Right atrium auricular region (tissue), 2 donors: ENCODE results near the gene APOL5. TPM values are rescaled to one million over a fixed set of nuclear protein-coding genes. Genes with fewer than 3 reads are reported as not detected.

Source experiments
- DNase-seq: peaks from one replicate; pipeline ENCODE4 v3.0.0-alpha.2; 2019; ENCODE audit warnings: low spot score
- H3K27ac ChIP-seq, 2 donors: fragments of 200-600 bp; sonication (generic); 1 replicate in 1 of 2; 2 replicates in 1 of 2; pipeline ENCODE4 v1.5.1; 2016 to 2019
- H3K27me3 ChIP-seq, 2 donors: fragments of 200-600 bp; sonication (generic); one replicate each; pipeline versions ENCODE4 v1.5.1 to v1.6.0; 2017 to 2019
- H3K36me3 ChIP-seq: fragments of 200-600 bp; sonication (generic); one replicate; pipeline ENCODE4 v1.5.1; 2016
- H3K4me1 ChIP-seq, 2 donors: fragments of 200-600 bp; sonication (generic); one replicate each; pipeline versions ENCODE4 v1.5.1 to v1.6.0; 2017 to 2019
- H3K4me3 ChIP-seq, 2 donors: fragments of 200-600 bp; sonication (generic); 1 replicate in 1 of 2; 2 replicates in 1 of 2; pipeline ENCODE4 v1.5.1; 2017 to 2019; ENCODE audit warnings: mild to moderate bottlenecking in 1 of 2, moderate library complexity in 1 of 2
- H3K9me3 ChIP-seq, 2 donors: fragments of 200-600 bp; sonication (generic); one replicate each; pipeline ENCODE4 v1.5.1; 2019
- total RNA-seq, 2 donors: library from RNA; depleted of rRNA; stranded (reverse); fragments of >200 nt; gene quantifications; one replicate each; pipeline ENCODE4 v1.1.0, GENCODE V29; 2016
- TF ChIP-seq, protein P1 (sequence below), 2 donors: fragments of 200-600 bp; sonication (generic); IDR thresholded peaks; one replicate each; pipeline ENCODE4 v1.5.1; 2019; ENCODE audit warnings: antibody characterized with exemption in 2 of 2

The APOL5 gene
- total RNA-seq, 2 donors from 2014 or later: 0.74 TPM; not detected in 1

DNA sequence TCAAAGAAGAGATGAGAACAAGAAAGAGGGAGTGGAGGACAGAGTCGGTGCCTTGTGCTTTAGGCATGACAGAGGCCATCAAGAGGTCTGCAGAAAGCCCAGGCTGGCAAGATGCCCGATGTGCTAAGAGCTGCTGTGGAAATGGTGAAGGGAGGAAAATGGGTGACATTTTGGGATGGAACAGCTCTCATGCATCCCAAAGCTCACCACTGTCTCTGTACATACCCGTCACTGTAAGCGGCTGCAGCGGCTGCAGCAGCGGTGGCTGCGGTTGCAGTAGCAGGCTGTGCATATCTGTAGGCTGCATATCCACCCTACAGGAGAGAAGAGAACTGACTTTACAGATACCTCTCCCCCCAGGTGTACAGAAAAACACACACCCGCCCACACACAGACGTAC, 28.6 kb downstream of the APOL5 start:
- no peak for DNase-seq
- H3K4me3 ChIP-seq: no peak overlapping the region
- H3K27ac ChIP-seq: no peak overlapping the region
- H3K4me1 ChIP-seq: peaks cover 0 to 30% of the 10 kb centered on the region in 2 donors
- H3K9me3 ChIP-seq: no peaks in the 10 kb centered on the region
- H3K36me3 ChIP-seq: peaks cover 8% of the 10 kb centered on the region
- no peaks in the 10 kb centered on the region for H3K27me3 ChIP-seq
- TF ChIP-seq, protein P1, sequence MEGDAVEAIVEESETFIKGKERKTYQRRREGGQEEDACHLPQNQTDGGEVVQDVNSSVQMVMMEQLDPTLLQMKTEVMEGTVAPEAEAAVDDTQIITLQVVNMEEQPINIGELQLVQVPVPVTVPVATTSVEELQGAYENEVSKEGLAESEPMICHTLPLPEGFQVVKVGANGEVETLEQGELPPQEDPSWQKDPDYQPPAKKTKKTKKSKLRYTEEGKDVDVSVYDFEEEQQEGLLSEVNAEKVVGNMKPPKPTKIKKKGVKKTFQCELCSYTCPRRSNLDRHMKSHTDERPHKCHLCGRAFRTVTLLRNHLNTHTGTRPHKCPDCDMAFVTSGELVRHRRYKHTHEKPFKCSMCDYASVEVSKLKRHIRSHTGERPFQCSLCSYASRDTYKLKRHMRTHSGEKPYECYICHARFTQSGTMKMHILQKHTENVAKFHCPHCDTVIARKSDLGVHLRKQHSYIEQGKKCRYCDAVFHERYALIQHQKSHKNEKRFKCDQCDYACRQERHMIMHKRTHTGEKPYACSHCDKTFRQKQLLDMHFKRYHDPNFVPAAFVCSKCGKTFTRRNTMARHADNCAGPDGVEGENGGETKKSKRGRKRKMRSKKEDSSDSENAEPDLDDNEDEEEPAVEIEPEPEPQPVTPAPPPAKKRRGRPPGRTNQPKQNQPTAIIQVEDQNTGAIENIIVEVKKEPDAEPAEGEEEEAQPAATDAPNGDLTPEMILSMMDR (IDR thresholded peaks at IDR 0.05): no peak

DNA sequence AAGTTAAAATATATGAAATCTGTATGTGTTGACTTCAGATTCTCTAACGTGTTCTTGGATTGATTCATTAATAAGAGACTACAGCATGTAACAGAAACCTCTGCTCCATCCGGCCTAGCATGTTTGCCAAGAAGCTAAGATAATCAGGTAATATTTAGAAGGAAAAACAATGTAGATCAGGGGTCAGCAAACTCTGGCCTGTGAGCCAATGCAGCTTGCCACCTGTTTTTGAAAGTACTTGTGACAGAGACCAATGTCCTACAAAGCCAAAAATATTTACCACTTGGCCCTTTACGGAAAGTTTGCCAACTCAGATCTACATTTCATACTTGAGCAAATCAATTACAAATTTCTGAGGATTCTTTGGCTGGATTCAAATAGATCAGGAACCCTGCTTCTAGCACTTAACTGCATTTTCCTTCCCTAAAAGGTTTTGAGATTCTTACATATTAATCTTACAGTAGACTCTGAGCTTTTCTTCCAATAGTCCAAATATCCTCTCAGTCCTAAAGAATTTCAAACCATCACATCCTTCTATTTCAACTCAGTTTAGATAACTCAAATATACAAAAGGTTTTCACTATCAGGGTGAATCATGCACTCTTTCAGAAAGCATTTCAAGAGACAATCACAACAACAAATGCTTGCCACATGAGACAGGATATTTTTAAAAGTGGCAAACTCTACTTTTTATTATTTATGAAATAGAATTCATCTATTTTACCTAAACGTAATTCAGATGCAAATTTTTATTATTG, 29.5 kb downstream of the APOL5 start:
- H3K27me3 ChIP-seq: no peaks in the 10 kb centered on the region
- H3K4me1 ChIP-seq: peaks cover 0 to 31% of the 10 kb centered on the region in 2 donors
- peaks cover 8% of the 10 kb centered on the region for H3K36me3 ChIP-seq
- no peak for DNase-seq
- no peak overlapping the region for H3K27ac ChIP-seq
- TF ChIP-seq, protein P1 (IDR thresholded peaks at IDR 0.05): no peak
- H3K9me3 ChIP-seq: no peaks in the 10 kb centered on the region
- H3K4me3 ChIP-seq: no peak overlapping the region

- no peaks in the 10 kb centered on the region for H3K9me3 ChIP-seq
- peaks cover 5% of the 10 kb centered on the region for H3K36me3 ChIP-seq
- no peak overlapping the region for H3K4me3 ChIP-seq
- no peak for DNase-seq
- peaks cover 0 to 31% of the 10 kb centered on the region in 2 donors for H3K4me1 ChIP-seq
- TF ChIP-seq, protein P1 (IDR thresholded peaks at IDR 0.05): no peak
- H3K27me3 ChIP-seq: no peaks in the 10 kb centered on the region
- no peak overlapping the region for H3K27ac ChIP-seq
Measured at GRCh38 chr22:35749808-35750207, 32.1 kb downstream of the APOL5 start.

DNA sequence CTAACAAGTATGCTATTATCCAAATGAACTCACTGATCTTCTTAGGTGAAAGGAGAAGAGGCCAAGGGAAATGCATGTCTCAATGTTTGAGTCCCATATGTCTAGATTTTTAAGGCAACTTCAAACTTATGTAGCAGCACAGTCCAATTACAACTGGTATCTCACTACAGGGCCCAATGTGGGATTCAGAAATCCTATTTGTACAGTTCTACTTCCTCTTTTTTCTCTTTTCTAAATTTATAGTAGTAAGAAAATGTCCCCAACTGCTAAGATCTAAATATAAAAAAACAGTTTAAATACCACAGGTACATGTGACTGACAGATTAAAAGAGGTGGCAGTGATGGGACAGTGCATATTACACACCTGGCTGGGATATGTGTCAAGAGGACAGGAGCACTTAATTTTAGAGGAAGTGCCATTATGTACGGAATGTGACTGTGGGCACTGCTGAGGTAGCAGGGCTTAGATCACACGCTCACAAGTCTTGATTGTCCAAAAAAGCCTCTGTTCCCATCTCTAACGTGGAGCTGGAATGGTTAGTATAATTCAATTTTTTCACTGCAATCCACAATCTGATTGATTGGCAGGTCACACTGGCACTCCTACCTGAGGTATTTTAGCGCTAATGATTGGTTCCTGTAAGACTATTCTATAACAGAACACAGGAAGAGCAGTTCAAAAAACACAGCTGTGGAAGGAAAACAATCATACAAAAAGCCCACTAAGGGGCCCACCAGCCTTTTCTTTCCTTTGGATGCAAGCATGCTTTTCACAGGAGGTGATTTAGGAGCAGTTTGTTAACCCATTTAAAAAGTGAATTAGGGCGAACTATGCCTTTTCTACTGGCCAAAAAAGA, 34.6 kb downstream of the APOL5 start:
- peaks cover 6% of the 10 kb centered on the region for H3K36me3 ChIP-seq

GRCh38 chr22:35752863-35753189, 35.2 kb downstream of the APOL5 start:
- DNase-seq: no peak
- peak overlapping the region in 1 of 2 donors; percentile 20 for H3K27ac ChIP-seq
- no peak overlapping the region for H3K4me3 ChIP-seq
- no peaks in the 10 kb centered on the region for H3K9me3 ChIP-seq
- peaks cover 6% of the 10 kb centered on the region for H3K36me3 ChIP-seq
- H3K4me1 ChIP-seq: peaks cover 0 to 14% of the 10 kb centered on the region in 2 donors
- TF ChIP-seq, protein P1 (IDR thresholded peaks at IDR 0.05): no peak
- no peaks in the 10 kb centered on the region for H3K27me3 ChIP-seq

More for the DNA sequence above, 34.6 kb downstream of the APOL5 start:
- no peak overlapping the region for H3K4me3 ChIP-seq
- TF ChIP-seq, protein P1 (IDR thresholded peaks at IDR 0.05): no peak
- no peaks in the 10 kb centered on the region for H3K9me3 ChIP-seq
- peaks cover 0 to 14% of the 10 kb centered on the region in 2 donors for H3K4me1 ChIP-seq
- H3K27ac ChIP-seq: peak overlapping the region in 1 of 2 donors; percentile 20
- no peak for DNase-seq
- no peaks in the 10 kb centered on the region for H3K27me3 ChIP-seq
